Keratinocyte (primary cell): ENCODE data around the gene OR51I2. TPM values are rescaled to one million over a fixed set of nuclear protein-coding genes. Genes with fewer than 3 reads are reported as not detected.

Experiments used
- DNase-seq: peaks from one replicate; pipeline ENCODE4 v3.0.0-alpha.2; 2011; ENCODE audit warnings: low read depth, missing footprints, low spot score
- FAIRE-seq: peaks from 2 replicates; lab custom pipeline; 2011; peaks lifted over from hg19 to GRCh38; lab: Jason Lieb, UNC
- H2AFZ ChIP-seq: 2 replicates; pipeline ENCODE4 v1.6.0; 2012; ENCODE audit warnings: low read length, control low read depth, inconsistent platforms; ENCODE audit not compliant: control insufficient read depth
- H3K27ac ChIP-seq: 2 replicates; pipeline ENCODE4 v1.5.1; 2011; ENCODE audit warnings: low read length; ENCODE audit not compliant: control insufficient read depth, insufficient read depth
- H3K27me3 ChIP-seq: 3 replicates; pipeline ENCODE4 v1.6.0; 2011; ENCODE audit warnings: low read length; ENCODE audit not compliant: control insufficient read depth, insufficient read depth; ENCODE audit errors: extremely low read depth
- H3K36me3 ChIP-seq, 2 experiments: 2 replicates in 1 of 2; 3 replicates in 1 of 2; pipeline ENCODE4 v1.5.1; 2011; ENCODE audit warnings: low read length in 2 of 2, mild to moderate bottlenecking in 1 of 2; ENCODE audit not compliant: control insufficient read depth in 2 of 2, insufficient read depth in 2 of 2; ENCODE audit errors: extremely low read depth in 1 of 2
- H3K4me1 ChIP-seq: 3 replicates; pipeline ENCODE4 v1.5.1; 2011; ENCODE audit warnings: low read length; ENCODE audit not compliant: control insufficient read depth, insufficient read depth; ENCODE audit errors: extremely low read depth
- H3K4me2 ChIP-seq: 3 replicates; pipeline ENCODE4 v1.6.0; 2011; ENCODE audit warnings: low read depth, low read length; ENCODE audit not compliant: control insufficient read depth, insufficient read depth; ENCODE audit errors: extremely low read depth
- H3K4me3 ChIP-seq, 3 experiments: fragments of 200-600 bp in 1 of 3; sonication (generic) in 1 of 3; 2 replicates in 2 of 3; 3 replicates in 1 of 3; pipeline ENCODE4 v1.5.1; 2011 to 2016; ENCODE audit warnings: low read length in 3 of 3, mild to moderate bottlenecking in 3 of 3, control low read depth in 2 of 3, inconsistent platforms in 1 of 3, low read depth in 1 of 3, mixed read lengths in 1 of 3, mixed run types in 1 of 3, moderate library complexity in 1 of 3; ENCODE audit not compliant: control insufficient read depth in 2 of 3, insufficient read depth in 2 of 3; ENCODE audit errors: extremely low read depth in 1 of 3
- H3K79me2 ChIP-seq: 2 replicates; pipeline ENCODE4 v1.6.0; 2012; ENCODE audit warnings: low read length; ENCODE audit not compliant: control insufficient read depth, insufficient read depth
- H3K9ac ChIP-seq: 3 replicates; pipeline ENCODE4 v1.6.0; 2011; ENCODE audit warnings: low read length; ENCODE audit not compliant: control insufficient read depth, insufficient read depth; ENCODE audit errors: extremely low read depth
- H3K9me1 ChIP-seq: 3 replicates; pipeline ENCODE4 v1.6.0; 2011; ENCODE audit warnings: low read length; ENCODE audit not compliant: control insufficient read depth, insufficient read depth; ENCODE audit errors: extremely low read depth
- H3K9me3 ChIP-seq: 2 replicates; pipeline ENCODE4 v1.5.1; 2012; ENCODE audit warnings: low read depth, low read length; ENCODE audit not compliant: control insufficient read depth
- H4K20me1 ChIP-seq: 3 replicates; pipeline ENCODE4 v1.6.0; 2011; ENCODE audit warnings: low read length; ENCODE audit not compliant: control insufficient read depth, insufficient read depth; ENCODE audit errors: extremely low read depth
- EZH2 ChIP-seq: IDR thresholded peaks from one replicate; pipeline ENCODE4 v1.6.1; 2012; ENCODE audit warnings: inconsistent platforms, mild to moderate bottlenecking, low read length, moderate library complexity
- dilution Hi-C: fragments of 300-500 bp; cut with MboI; formaldehyde crosslinking; loops from one replicate; pipeline ENCODE4 v1.7.0; 2020; ENCODE audit warnings: low sequenced_read_pairs; ENCODE audit not compliant: extremely low pct_ligation_motif_present
- polyA plus RNA-seq, 5 experiments: library from polyadenylated mRNA; depleted of rRNA in 3 of 5; stranded (reverse) in 3 of 5; stranded (forward) in 1 of 5; unstranded in 1 of 5; fragments of >200 nt; gene quantifications; 1 replicate in 1 of 5; 2 replicates in 3 of 5; 3 replicates in 1 of 5; pipeline versions ENCODE4 v1.2.1 to v1.2.3, GENCODE V29; 2011 to 2012; ENCODE audit warnings: missing spikeins in 2 of 5, low read depth in 1 of 5, low replicate concordance in 1 of 5
- TF ChIP-seq, protein P1 (sequence below), 3 experiments: IDR thresholded peaks in 1 of 3; conservative IDR thresholded peaks in 1 of 3; optimal IDR thresholded peaks in 1 of 3; 2 replicates in 2 of 3; 3 replicates in 1 of 3; pipeline versions ENCODE3 to v1.5.1; 2011; ENCODE audit warnings: low read length in 3 of 3, mild to moderate bottlenecking in 3 of 3, moderate library complexity in 2 of 3, control low read depth in 1 of 3, inconsistent platforms in 1 of 3; ENCODE audit not compliant: insufficient read depth in 2 of 3; ENCODE audit errors: extremely low read depth in 1 of 3

The OR51I2 gene
- polyA plus RNA-seq, 1 donor (not counting 4 experiments of a cell fraction or from before 2014, with no cell fraction given) = not detected

DNA sequence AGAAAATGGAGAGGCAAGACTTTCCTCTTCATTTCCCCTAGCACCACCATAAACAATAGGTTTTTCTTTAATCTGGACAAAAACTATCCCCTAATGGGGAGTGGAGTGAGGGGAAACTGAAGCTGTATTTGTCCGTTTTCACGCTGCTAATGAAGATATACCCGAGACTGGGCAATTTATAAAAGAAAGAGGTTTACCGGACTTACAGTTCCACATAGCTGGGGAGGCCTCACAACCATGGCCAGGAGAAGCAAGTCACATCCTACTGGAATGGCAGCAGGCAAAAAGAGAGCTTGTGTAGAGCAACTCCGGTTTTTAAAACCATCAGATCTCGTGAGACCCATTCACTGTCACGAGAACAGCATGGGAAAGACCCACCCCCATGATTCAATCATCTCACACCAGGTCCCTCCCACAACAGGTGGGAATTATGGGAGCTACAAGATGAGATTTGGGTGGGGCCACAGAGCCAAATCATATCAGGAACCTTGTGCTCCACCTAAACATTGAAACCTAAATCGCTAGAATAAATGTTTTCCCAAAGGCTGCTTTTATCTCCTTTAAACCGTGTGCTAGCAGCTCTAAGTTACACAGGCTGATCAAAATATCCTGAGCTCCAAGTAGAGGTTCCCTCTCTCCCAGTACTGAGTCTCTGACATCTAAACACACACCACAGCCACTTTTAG is 56.4 kb downstream of the OR51I2 start:
- H3K4me2 ChIP-seq = no peak overlapping the region
- no peak for FAIRE-seq
- TF ChIP-seq EZH2 = no peak
- TF ChIP-seq, protein P1, sequence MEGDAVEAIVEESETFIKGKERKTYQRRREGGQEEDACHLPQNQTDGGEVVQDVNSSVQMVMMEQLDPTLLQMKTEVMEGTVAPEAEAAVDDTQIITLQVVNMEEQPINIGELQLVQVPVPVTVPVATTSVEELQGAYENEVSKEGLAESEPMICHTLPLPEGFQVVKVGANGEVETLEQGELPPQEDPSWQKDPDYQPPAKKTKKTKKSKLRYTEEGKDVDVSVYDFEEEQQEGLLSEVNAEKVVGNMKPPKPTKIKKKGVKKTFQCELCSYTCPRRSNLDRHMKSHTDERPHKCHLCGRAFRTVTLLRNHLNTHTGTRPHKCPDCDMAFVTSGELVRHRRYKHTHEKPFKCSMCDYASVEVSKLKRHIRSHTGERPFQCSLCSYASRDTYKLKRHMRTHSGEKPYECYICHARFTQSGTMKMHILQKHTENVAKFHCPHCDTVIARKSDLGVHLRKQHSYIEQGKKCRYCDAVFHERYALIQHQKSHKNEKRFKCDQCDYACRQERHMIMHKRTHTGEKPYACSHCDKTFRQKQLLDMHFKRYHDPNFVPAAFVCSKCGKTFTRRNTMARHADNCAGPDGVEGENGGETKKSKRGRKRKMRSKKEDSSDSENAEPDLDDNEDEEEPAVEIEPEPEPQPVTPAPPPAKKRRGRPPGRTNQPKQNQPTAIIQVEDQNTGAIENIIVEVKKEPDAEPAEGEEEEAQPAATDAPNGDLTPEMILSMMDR (optimal IDR thresholded peaks at IDR 0.05 in 1 of 3, IDR thresholded peaks at IDR 0.05 in 1 of 3, conservative IDR thresholded peaks at IDR 0.05 in 1 of 3; ENCODE audit: extremely low read depth in 1 of 3, insufficient read depth in 2 of 3, low read length in 3 of 3) = no peak

More for the DNA sequence above, 56.4 kb downstream of the OR51I2 start:
- no peak for DNase-seq
- no peak overlapping the region for H2AFZ ChIP-seq
- no peak overlapping the region for H3K9ac ChIP-seq
- H3K9me3 ChIP-seq = no peaks in the 10 kb centered on the region
- H3K4me3 ChIP-seq = no peak overlapping the region
- no peaks in the 10 kb centered on the region for H3K79me2 ChIP-seq
- H4K20me1 ChIP-seq = no peaks in the 10 kb centered on the region
- no peaks in the 10 kb centered on the region for H3K9me1 ChIP-seq
- H3K27ac ChIP-seq = no peak overlapping the region
- dilution Hi-C loops = no loop called here
- H3K4me1 ChIP-seq = no peaks in the 10 kb centered on the region
- no peaks in the 10 kb centered on the region for H3K27me3 ChIP-seq
- no peaks in the 10 kb centered on the region for H3K36me3 ChIP-seq

Other genes starting within 250 kb of the OR51I2 start
- gene OR51V1, start 248.6 kb upstream of the OR51I2 start, polyA plus RNA-seq = not detected in 3 replicates
- not detected in 3 replicates for gene HBB, start 222.3 kb upstream of the OR51I2 start, polyA plus RNA-seq
- gene HBD, start 214.8 kb upstream of the OR51I2 start, polyA plus RNA-seq = not detected in 3 replicates
- 0.30 to 0.31 TPM in 2 of 3 replicates, not detected in the other for gene HBG1, start 199.5 kb upstream of the OR51I2 start, polyA plus RNA-seq
- 0.50 to 0.73 TPM (median 0.61 TPM) in 3 replicates for gene HBG2, start 194.5 kb upstream of the OR51I2 start, polyA plus RNA-seq
- gene HBE1, start 179.4 kb upstream of the OR51I2 start, polyA plus RNA-seq = 0.19 to 0.26 TPM in 2 of 3 replicates, not detected in the other
- gene OR51B4, start 147.4 kb upstream of the OR51I2 start, polyA plus RNA-seq = not detected in 3 replicates
- not detected in 3 replicates for gene OR51B2, start 125.0 kb upstream of the OR51I2 start, polyA plus RNA-seq
- not detected in 3 replicates for gene OR51B5, start 105.8 kb upstream of the OR51I2 start, polyA plus RNA-seq
- gene OR51B6, start 97.8 kb upstream of the OR51I2 start, polyA plus RNA-seq = not detected in 3 replicates
- not detected in 3 replicates for gene OR51M1, start 65.5 kb upstream of the OR51I2 start, polyA plus RNA-seq
- gene OR51Q1, start 27.2 kb upstream of the OR51I2 start, polyA plus RNA-seq = not detected in 3 replicates
- not detected in 3 replicates for gene OR51I1, start 7.8 kb upstream of the OR51I2 start, polyA plus RNA-seq
- gene OR52D1, start 39.4 kb downstream of the OR51I2 start, polyA plus RNA-seq = not detected in 3 replicates
- not detected in 3 replicates for gene UBQLN3, start 60.6 kb downstream of the OR51I2 start, polyA plus RNA-seq
- 0.08 to 0.48 TPM (median 0.12 TPM) in 3 replicates for gene UBQLNL, start 67.4 kb downstream of the OR51I2 start, polyA plus RNA-seq
- 0.15 TPM in 1 of 3 replicates, not detected in the others for gene OR52H1, start 99.2 kb downstream of the OR51I2 start, polyA plus RNA-seq
- not detected in 3 replicates for gene OR52B6, start 131.6 kb downstream of the OR51I2 start, polyA plus RNA-seq
- 3.9 to 5.2 TPM (median 4.5 TPM) in 3 replicates for gene TRIM6, start 147.3 kb downstream of the OR51I2 start, polyA plus RNA-seq
- gene TRIM34, start 175.7 kb downstream of the OR51I2 start, polyA plus RNA-seq = 13.7 to 20.5 TPM (median 15.8 TPM) in 3 replicates
- 23.2 to 34.6 TPM (median 26.3 TPM) in 3 replicates for gene TRIM5, start 235.8 kb downstream of the OR51I2 start, polyA plus RNA-seq
- 86.0 to 119 TPM (median 117 TPM) in 3 replicates for gene TRIM22, start 240.5 kb downstream of the OR51I2 start, polyA plus RNA-seq